Tibial nerve (tissue), 4 donors: ENCODE measurements around the gene WASF2.

ENCODE experiments used
- CTCF ChIP-seq, 5 experiments: fragments of 200-600 bp in 3 of 5; fragments of 450-650 bp in 2 of 5; sonication (generic) in 3 of 5; IDR thresholded peaks; one replicate each; pipeline ENCODE4 v1.5.1; 2016 to 2019; ENCODE audit warnings: antibody characterized with exemption in 5 of 5, mild to moderate bottlenecking in 3 of 5, moderate library complexity in 2 of 5
- EP300 ChIP-seq, 2 donors: sonication (generic); formaldehyde crosslinking; IDR thresholded peaks; one replicate each; pipeline ENCODE4 v1.6.1; 2017; ENCODE audit warnings: antibody characterized with exemption in 2 of 2, mild to moderate bottlenecking in 1 of 2

DNA sequence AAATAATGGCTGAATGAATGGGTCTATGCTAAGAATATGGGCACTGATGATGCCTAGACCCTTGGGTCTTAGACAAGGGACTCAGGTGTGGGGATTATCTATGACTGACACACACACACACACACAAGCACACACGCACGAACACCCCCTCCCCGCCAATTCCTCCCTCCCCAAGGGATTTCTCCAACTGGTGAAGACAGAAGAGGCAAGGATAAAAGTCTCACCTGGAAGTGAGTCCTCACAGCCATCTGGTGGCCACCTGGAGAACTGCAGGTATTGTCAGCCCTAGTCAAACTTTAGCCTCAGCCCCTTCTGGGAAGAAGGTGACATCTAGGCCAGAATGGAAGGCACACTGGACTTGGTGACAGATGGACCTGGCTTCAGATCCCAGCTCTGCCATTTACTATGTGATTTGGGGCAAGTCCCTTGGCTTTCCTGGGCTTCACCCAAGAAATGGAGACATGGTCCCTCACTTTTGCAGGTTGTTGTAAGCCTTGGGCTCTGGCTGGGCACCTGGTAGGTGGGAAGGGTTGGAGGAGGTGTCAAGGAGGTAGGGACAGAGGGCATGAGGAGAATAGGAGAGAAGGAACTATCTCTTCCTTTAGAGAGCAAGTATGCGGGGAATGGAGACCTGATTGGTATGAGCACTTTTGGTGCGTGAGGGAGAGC, 101.5 kb downstream of the WASF2 start:
- peak; percentile 70 to 83 (median 83) for TF ChIP-seq CTCF (IDR thresholded peaks at IDR 0.05)
- TF ChIP-seq EP300 (IDR thresholded peaks at IDR 0.05): no peak
